ENCODE measurements around the gene LDLRAD4.
"Not testable (repeated sequence)": the region's sequence is repeated elsewhere in the genome, so short reads cannot be mapped to it uniquely, and the experiment has no call there.

LDLRAD4 gene

DNA sequence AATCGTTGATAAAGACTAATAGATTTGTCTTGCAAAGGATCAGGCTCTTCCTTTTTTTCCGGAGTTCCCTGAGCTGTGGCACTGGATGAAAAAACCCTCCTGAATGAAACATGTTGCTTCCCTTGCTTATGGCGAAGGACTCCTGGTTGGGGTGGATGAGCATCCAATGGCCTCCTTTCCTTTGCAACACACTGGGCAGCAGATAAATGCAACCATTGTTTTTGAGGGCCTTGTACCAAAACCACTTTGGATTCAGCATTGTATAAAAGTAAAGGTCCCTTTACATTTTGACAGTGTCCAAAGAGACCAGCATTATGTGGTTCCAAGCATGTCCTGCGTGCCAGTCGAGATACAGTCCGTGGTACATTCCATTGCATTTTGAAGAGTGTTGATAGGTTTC, 463.1 kb downstream of the LDLRAD4 start:
- DNase-seq (ENCODE audit: low spot score): no peak

DNA sequence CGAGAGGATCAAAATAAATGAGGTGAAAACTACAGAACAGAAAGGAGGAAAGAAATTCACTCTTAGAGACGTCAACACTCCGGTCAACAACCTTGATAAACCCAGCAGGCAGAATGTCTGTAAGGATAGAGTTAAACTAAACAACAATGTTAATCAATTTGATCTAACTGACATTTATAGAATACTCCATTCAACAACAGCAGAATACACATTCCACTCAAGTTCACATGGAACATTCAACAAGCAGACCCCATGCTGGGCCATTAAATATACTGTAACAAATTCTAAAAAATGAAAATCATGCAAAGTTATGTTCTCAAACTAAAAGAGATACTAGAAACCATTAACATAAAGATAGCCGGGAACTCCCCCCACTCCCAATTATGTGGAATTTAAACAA, 466.0 kb downstream of the LDLRAD4 start:
- no peak for DNase-seq (ENCODE audit: low spot score)

DNA sequence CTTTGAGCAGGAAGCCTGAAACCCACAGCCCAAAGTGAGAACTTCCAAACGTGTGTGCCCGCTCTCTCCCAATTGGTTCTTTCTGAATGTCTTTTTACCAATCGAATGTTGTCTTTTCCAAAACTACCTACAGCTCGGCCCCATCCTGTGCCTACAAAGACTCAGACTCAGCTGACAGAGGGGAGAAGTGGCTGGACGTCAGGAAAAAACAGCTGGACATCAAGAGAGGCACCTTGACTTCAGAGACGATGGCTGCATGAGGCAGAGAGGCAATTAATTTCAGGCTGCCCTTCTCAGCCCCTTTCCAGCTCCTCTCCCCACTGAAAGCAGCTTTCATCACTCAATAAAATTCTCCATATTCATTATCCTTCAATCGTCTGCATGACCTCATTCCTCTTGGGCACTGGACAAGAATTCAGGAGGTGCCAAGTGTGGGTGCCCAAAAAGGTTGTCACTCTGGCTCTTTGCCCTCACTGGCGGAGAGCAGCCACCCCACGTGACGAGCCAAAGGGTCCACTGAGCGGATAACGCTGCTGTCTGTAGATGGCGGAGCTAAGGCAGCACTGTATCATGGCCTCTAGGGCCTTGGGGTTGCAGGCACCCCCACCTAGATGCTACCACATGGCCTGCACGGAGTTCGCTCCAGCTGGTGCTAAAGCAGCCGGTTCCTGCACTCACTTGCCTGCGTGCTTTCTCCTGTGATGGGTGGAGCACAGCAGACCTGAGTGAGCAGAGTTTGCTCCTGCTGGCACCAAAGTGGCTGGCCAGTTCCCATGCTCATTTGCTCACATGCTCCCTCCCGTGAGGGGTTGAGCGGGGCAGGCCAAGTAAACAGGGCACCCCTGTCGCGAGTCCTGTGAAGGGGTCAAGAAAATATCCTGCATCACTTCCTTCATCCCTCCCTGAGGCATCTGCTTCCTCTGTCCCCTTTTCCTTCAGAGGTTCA, 469.9 kb downstream of the LDLRAD4 start:
- no peak for DNase-seq (ENCODE audit: low spot score)

DNA sequence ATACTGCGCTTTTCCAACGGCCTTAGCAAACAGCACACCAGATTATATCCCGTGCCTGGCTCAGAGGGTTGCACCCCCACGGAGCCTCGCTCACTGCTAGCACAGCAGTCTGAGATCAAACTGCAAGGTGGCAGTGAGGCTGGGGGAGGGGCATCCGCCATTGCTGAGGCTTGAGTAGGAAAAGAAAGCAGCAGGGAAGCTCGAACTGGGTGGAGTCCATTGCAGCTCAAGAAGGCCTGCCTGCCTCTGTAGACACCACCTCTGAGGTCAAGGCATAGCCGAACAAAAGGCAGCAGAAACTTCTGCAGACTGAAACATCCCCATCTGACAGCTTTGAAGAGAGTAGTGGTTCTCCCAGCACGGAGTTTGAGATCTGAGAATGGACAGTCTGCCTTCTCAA, 471.5 kb downstream of the LDLRAD4 start:
- not testable (repeated sequence) for DNase-seq (ENCODE audit: low spot score)

DNA sequence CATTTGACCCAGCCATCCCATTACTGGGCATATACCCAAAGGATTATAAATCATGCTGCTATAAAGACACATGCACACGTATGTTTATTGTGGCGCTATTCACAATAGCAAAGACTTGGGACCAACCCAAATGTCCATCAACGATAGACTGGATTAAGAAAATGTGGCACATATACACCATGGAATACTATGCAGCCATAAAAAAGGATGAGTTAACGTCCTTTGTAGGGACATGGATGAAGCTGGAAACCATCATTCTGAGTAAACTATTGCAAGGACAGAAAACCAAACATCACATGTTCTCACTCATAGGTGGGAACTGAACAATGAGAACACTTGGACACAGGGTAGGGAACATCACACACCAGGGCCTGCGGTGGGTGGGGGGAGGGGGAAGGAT, 476.8 kb downstream of the LDLRAD4 start:
- DNase-seq (ENCODE audit: low spot score): not testable (repeated sequence)

DNA sequence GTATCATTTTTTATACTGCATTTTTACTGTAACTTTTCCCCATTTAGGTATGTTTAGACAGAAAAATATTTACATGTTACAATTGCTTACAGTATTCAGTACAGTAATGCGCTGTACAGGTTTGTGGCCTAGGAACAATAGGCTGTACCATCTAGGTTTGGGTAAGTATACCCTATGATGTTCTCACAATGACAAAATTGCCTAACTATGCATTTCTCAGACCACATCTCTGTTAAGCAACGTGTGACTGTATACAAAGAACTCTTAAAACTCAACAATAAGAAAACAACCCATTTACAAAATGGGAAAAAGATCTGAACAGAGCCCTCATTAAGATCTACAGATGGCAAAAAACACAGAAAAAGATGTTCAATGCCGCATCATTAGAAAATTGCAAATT, 478.4 kb downstream of the LDLRAD4 start:
- no peak for DNase-seq (ENCODE audit: low spot score)

DNA sequence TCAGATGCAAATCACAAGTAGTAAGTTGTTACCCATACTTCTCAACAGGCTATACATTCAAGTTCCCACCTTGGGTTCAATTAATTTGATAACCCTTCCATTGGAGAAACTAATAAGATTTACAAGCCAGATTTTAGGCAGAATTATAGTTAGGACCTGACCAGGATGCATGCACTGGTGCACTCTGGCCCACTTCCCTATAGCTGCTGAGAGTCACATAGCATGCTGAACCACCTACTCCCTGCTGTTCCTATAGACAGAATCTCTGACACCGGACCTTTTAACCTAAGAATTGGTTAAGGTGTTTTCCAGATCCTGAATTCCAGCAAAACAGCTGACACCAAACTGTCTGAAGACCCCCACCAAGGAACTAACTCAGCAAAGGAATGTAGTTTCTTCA, 481.6 kb downstream of the LDLRAD4 start:
- no peak for DNase-seq (ENCODE audit: low spot score)
